Measurements from ENCODE around the gene KLK8. TPM values are rescaled to one million over a fixed set of nuclear protein-coding genes. Genes with fewer than 3 reads are reported as not detected.
A peak's percentile ranks its signal among the peaks of the same experiment; 100 is the strongest.

The KLK8 gene
- polyA plus RNA-seq, 1 of the 3 experiments (the other 2 are of a cell fraction) = not detected

GRCh38 chr19:51025809-51026553 is 24.6 kb upstream of the KLK8 start:
- Histone ChIP-seq H3K9ac (no peak overlapping the region), H3K4me3 (ENCODE audit: low read depth in 2 of 2, low read length in 1 of 2) (no peak overlapping the region), H3K27ac (ENCODE audit: low read depth in 2 of 2, low read length in 1 of 2) (no peak overlapping the region), H3K27me3 (ENCODE audit: insufficient read depth) (peaks cover 80% of the 10 kb centered on the region), H3K9me3 (no peaks in the 10 kb centered on the region), H3K4me1 (ENCODE audit: control insufficient read depth in 1 of 2, insufficient read depth in 2 of 2, low read depth in 1 of 2, low read length in 1 of 2) (no peaks in the 10 kb centered on the region), H3K79me2 (ENCODE audit: insufficient read depth) (no peaks in the 10 kb centered on the region), H2AFZ (ENCODE audit: low read depth) (no peak overlapping the region), H3K9me2 (no peaks in the 10 kb centered on the region), H3F3A (replicated peaks; ENCODE audit: insufficient read depth) (no peaks in the 10 kb centered on the region), H3K4me2 (no peak overlapping the region), H3K36me3 (replicated peaks in 1 of 2; ENCODE audit: control insufficient read depth in 1 of 2, insufficient read depth in 2 of 2, low read length in 1 of 2) (no peaks in the 10 kb centered on the region), H4K20me1 (ENCODE audit: insufficient read depth) (no peaks in the 10 kb centered on the region)
- ChIA-PET CTCF (no interaction called here), POLR2A (no interaction called here)
- WGBS (ENCODE audit: low lambda C conversion rate) = 19% methylated on average over 5 of the region's 18 CpGs
- TF ChIP-seq USF2 (IDR thresholded peaks at IDR 0.05; ENCODE audit: borderline replicate concordance, low read depth, low read length) (no peak), RFX5 (IDR thresholded peaks at IDR 0.05; ENCODE audit: low read length) (no peak)
- DNase-seq = peak; percentile 14

GRCh38 chr19:51025401-51025800 is 24.0 kb upstream of the KLK8 start:
- H3K4me2 ChIP-seq = no peak overlapping the region
- no peak overlapping the region for H3K4me3 ChIP-seq (ENCODE audit: low read depth in 2 of 2, low read length in 1 of 2)
- H3K4me1 ChIP-seq (ENCODE audit: control insufficient read depth in 1 of 2, insufficient read depth in 2 of 2, low read depth in 1 of 2, low read length in 1 of 2) = no peaks in the 10 kb centered on the region
- H4K20me1 ChIP-seq (ENCODE audit: insufficient read depth) = no peaks in the 10 kb centered on the region
- 16% methylated on average over 6 of the region's 6 CpGs for WGBS (ENCODE audit: low lambda C conversion rate)
- ChIA-PET POLR2A (no interaction called here), CTCF (no interaction called here)
- no peaks in the 10 kb centered on the region for H3F3A ChIP-seq (replicated peaks; ENCODE audit: insufficient read depth)
- DNase-seq = peak; percentile 10
- no peak overlapping the region for H3K9ac ChIP-seq
- no peaks in the 10 kb centered on the region for H3K36me3 ChIP-seq (replicated peaks in 1 of 2; ENCODE audit: control insufficient read depth in 1 of 2, insufficient read depth in 2 of 2, low read length in 1 of 2)
- H3K27me3 ChIP-seq (ENCODE audit: insufficient read depth) = peaks cover 79% of the 10 kb centered on the region
- H3K27ac ChIP-seq (ENCODE audit: low read depth in 2 of 2, low read length in 1 of 2) = no peak overlapping the region
- H3K79me2 ChIP-seq (ENCODE audit: insufficient read depth) = no peaks in the 10 kb centered on the region
- no peak overlapping the region for H2AFZ ChIP-seq (ENCODE audit: low read depth)
- no peaks in the 10 kb centered on the region for H3K9me2 ChIP-seq
- H3K9me3 ChIP-seq = no peaks in the 10 kb centered on the region
- TF ChIP-seq FOXJ3 (CRISPR knock-in tag; IDR thresholded peaks at IDR 0.05) = no peak
- TF ChIP-seq RAD21 (IDR thresholded peaks at IDR 0.05; ENCODE audit: low read length) = no peak
- no peak for TF ChIP-seq RXRA (IDR thresholded peaks at IDR 0.05; ENCODE audit: borderline replicate concordance, low read depth)
- TF ChIP-seq USF2 (IDR thresholded peaks at IDR 0.05; ENCODE audit: borderline replicate concordance, low read depth, low read length) = no peak
- no peak for TF ChIP-seq MEF2A (IDR thresholded peaks at IDR 0.05; ENCODE audit: borderline replicate concordance, low read depth)
- TF ChIP-seq EZH2phosphoT487 (IDR thresholded peaks at IDR 0.05; ENCODE audit: borderline replicate concordance, low read depth) = no peak
- TF ChIP-seq EP300 (IDR thresholded peaks at IDR 0.05; ENCODE audit: borderline replicate concordance in 1 of 2, low read depth in 1 of 2, low read length in 1 of 2) = no peak
- no peak for TF ChIP-seq FOXM1 (IDR thresholded peaks at IDR 0.05; ENCODE audit: low read depth)
- no peak for TF ChIP-seq TAF1 (IDR thresholded peaks at IDR 0.05; ENCODE audit: borderline replicate concordance, low read depth, low read length)
- no peak for TF ChIP-seq NFIC (IDR thresholded peaks at IDR 0.05; ENCODE audit: borderline replicate concordance)
- TF ChIP-seq RCOR1 (IDR thresholded peaks at IDR 0.05; ENCODE audit: low read length) = no peak
- no peak for TF ChIP-seq ELF1 (IDR thresholded peaks at IDR 0.05)
- no peak for TF ChIP-seq GABPA (IDR thresholded peaks at IDR 0.05; ENCODE audit: low read depth)
- no peak for TF ChIP-seq TEAD4 (IDR thresholded peaks at IDR 0.05; ENCODE audit: borderline replicate concordance, insufficient read depth)
- no peak for TF ChIP-seq TCF12 (IDR thresholded peaks at IDR 0.05)

All from SK-N-SH (cell line).